ENCODE measurements around the gene GATA6.

GATA6 gene

DNA sequence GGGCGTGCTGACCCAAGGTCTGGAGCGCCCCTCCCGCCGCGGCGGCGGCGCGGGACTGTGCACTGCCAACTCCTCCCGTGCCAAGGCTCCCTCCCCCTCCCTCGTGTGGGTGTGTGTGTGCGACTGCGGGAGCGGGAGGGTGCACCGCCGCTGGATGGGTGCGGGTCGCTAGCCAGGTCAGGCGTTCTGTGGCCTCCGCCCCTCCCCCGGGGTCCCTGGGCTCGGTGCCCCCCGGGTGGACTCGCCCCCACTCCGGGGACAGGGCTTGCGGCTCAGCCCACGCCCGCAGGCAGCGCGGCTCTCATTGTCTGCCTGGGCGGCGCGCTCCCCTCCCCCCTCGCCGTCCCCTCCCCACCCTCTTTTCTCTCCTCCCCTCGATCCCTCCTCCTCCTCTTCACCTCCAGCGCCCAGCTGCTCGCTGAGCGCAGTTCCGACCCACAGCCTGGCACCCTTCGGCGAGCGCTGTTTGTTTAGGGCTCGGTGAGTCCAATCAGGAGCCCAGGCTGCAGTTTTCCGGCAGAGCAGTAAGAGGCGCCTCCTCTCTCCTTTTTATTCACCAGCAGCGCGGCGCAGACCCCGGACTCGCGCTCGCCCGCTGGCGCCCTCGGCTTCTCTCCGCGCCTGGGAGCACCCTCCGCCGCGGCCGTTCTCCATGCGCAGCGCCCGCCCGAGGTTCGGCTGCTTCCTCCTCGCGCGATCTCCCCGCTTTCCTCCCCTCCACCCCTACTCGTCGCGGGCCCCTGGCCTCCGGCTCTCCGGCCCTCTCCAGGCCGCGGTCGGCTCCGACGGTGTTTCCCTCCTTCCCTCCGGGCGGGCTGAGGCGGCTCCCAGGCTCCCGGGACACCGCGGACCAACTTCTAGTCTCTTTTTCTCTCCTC lies at the start of gene GATA6:
Gene GATA6, plus strand, starts transcription at position 579 of the 878 bp plus-strand sequence. CDS start 1,556 bp downstream, outside the sequence.
- peak; percentile 71 for DNase-seq

DNA sequence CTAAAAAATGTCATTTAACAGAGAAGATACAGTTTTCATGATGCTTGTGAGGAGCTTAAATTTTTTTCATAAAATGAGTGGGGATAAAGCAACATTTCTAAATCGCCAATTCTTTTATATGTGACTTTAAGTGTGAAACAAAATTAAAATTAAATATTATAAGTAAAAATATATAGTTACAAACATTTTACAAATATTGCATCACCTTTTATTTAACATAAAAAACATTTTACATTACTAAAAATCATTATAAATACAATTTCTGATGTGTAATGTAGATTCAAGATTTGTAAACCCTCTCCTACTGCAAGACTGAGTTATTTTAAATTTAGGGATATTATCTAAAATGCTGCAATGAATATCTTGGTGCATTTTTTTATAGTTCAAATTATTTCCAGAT lies 44.4 kb upstream of the GATA6 start:
- DNase-seq: no peak

DNA sequence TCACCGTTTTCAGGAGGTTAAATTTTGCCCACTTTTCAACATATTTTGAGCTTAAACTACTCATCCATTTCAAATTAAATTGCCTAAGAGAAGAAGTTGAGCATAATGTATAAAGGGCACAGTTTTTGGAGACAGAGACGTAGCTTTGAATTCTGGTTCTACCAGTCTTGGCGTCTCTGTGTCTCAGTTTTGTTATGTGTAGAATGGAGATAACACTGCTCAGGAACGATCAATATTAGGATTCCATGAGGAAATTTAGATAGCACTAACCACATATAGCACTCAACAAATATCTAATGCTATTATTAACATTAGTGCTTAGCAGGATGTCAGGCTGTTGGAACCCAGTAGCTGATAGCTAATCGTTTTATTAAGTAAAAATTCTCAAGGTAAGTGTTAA lies 40.4 kb upstream of the GATA6 start:
- no peak for DNase-seq

DNA sequence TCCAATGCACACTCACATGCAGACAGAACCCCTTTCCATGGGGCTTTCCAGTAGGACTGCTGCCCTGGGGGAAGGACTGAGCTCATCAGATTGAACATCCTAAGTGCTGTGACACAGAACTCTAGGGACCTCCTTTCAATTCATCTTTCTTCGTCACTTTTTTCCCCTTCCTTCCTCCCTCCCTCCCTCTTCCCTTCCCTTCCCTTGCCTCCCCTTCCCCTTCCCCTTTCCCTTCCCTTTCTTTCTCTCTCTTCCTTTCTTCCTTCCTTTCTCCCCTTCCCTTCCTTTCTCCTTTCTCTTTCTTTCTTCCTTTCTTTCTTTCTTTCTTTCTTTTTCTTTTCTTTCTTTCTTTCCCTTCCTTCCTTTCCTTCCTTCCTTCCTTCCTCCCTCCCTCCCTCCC lies 39.6 kb upstream of the GATA6 start:
- DNase-seq: no peak

DNA sequence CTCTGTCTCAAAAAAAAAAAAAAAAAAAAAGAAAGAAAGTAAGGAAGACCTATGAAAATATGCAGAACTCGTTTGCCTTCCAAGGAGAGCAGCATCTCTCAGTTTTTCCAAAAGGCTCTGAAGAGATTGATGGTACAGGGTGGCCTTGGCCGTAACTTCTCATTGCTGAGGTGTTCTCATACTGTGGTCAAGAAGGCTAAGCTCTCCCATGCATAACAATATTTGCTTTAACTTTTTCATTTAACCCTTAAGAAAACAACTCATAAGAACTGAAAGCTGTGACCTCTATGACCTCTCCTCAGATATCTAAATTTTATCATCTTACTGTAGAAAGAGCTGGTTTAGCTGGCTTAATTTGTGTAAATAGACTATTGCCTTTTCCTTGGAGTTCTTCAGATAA lies 37.1 kb upstream of the GATA6 start:
- no peak for DNase-seq

DNA sequence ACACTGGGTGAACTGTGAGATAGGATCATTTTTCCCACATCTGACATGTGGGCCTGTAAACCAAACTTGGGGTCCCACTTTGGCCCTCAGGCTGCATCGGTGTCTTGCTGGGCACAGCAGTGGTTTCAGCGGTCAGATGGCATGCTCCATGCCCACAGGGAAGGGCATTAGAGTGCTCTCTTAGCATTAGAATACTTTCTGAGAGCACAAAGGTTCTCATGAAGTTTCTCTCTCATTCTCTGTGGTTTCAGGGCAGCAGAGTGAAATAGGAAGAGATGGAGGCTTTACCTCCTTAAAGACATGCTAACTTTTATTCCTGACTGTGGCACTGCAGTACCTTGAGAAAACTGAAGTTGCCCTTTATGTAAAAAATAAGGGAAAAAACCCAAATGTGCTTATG lies 36.6 kb upstream of the GATA6 start:
- no peak for DNase-seq

DNA sequence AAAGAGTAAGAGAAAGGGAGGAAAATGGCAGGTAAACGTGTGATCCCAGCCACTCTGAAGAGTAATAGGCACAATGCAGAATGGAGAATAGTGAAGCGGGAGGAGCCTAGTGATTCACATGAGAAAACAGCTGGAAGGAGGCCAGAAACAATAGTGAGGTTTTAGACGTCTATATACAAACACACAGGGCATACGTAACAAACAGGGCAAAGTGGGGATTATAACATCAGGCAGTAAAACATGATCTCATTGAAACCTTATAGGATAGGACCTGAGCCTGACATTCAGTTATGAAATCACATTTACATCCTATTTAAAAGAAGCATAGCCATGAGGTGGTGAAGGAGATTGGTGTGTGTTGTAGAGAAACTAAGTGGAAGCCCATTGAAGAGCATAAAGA lies 33.0 kb upstream of the GATA6 start:
- no peak for DNase-seq

DNA sequence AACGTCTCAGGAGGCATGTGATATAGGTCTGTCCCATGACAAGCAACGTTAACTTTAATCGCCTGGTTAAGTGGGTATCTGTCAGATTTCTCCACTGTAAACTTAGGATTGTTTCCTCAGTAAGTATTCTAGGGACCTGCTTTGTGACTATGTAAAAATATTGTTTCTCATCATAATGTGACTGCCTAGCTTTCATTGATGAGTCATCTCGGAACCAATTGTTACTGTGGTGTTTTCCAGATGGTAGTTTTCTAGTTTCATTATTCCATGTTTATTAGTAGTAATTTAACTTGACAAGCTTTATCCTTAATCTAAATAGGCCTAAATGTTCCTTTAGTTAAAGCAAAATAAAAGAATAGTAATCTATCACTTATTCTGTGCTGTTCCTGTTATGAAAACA lies 28.2 kb upstream of the GATA6 start:
- no peak for DNase-seq

DNA sequence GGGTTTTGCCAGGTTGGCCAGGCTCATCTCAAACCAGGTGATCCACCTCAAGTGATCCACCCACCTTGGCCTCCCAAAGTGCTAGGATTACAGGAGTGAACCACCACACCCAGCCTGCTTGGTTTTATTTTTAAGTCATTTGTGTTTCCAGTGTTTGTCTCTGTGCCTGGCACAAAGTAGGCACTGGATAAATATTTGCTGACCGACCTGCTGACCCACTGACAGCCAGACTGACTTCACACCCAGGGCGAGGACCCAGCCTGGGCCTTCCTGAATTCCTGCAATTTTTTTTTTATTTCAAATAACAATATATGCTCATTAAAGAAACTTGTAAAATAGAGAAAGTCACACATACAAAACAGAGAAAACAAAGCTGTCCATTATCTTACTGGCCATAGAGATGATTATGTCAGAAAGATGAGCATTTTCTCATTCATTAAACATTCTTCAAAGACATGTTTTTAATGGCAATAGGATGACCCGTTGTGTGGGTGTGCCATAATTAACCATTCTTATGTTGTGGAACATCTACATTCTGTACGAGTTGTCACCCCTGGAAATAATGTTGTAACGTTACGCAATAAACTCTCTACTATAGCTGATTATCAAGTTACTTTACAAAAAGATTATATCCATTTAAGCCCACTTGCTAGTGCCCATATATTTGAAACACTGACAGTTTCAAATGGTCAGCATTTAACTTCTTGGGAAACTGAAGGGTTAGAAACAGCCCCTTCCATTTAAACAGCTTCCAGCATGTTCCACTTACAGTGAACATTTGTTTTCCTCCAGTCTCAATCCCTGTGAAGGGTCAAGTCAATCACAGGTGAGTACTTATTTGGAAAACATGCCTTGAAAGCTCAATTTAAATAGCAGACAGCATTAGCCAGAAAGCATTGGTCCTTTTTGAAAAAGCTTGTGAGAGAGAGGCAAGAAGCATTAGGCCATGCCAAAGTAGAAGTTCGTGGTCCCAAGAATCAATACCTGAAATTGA lies 25.7 kb upstream of the GATA6 start:
- no peak for DNase-seq

DNA sequence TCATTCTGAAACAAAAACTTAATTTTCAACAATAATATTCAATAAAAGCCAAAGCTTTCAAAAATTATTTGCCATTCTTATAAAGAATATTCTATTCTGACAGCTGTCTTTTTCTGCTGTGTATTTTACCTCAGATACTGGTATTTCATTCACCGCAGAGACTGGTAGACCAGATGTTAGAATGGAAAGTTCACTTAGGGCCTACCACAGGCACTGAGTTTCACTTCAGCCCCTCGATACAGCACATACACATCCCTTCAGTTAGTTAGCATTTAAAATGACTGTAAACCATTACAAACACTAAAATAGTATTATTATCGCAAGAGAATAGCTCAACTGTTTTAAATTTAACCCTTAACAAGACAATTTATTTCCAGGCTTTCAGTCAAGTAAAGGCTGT lies 24.2 kb upstream of the GATA6 start:
- no peak for DNase-seq

DNA sequence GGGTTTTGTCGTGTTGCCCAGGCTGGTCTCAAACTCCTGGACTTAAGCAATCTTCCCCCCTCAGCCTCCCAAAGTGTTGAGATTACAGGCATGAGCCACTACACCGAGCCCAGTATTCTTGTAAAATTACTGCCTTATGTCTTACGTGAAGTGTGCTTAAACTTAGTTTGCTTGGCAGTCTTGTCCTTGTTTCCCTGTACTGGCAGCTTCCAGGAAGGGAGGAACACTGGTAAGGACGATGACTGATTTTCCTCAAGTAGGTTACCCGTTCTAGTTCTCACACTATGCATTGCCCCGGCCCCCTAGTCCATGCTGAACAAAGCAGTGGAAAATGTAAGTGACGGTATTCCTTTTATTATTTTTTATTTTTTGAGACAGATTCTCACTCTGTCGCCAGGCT lies 19.7 kb upstream of the GATA6 start:
- no peak for DNase-seq

DNA sequence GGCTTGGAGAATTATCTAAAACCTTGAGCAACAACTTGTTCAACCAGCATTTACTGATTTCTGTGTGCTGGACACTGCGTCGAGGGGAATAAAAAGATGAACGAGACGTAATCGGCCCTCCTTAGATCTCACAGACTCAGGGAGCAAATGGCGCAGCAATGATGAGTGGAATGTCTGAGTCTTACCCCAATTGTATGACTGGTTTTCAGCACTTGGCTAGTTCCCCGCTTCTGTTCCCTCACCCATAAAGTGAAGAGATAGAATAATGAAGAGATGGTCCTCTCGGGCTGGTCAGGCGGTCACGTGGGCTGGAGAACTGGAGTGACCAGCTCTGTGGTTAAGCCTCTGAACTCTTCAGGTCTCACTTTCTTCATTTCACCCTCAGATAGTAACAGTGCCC lies 17.3 kb upstream of the GATA6 start:
- no peak for DNase-seq

DNA sequence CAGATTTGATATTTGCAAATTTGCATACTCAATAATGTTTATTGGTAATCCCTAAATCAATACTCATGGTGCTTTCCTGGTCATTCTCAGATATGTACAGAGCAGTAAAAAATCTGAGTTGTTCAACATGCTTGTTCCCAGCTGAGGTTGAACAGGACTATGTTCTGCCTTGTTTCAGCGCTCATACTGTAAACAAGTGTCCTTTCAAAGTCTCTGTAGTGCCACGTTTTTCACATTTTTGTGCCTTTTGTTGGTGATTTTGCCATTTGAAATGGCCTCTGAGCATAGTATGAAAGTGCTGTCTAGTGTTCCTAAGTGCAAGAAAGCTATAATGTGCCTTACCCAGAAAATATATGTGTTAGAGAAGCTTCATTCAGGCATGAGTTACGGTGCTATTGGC lies 16.0 kb upstream of the GATA6 start:
- no peak for DNase-seq

DNA sequence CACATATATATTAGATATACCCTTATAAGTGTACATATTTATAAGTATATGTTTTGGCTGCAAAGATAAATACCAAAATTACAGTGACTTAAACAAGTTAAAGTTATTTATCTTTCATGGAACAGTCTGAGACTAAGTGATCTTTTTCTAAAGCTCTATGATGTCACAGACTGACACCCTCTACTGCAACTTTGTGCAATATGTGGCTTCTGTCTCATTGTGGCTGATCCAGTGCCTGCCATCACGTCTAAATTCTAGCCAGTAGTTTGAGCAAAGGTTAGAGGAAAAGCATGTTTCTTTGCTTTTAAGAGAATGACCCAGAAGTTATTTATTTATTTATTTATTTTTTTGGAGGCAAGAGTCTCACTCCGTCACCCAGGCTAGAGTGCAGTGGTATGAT lies 13.8 kb upstream of the GATA6 start:
- no peak for DNase-seq

DNA sequence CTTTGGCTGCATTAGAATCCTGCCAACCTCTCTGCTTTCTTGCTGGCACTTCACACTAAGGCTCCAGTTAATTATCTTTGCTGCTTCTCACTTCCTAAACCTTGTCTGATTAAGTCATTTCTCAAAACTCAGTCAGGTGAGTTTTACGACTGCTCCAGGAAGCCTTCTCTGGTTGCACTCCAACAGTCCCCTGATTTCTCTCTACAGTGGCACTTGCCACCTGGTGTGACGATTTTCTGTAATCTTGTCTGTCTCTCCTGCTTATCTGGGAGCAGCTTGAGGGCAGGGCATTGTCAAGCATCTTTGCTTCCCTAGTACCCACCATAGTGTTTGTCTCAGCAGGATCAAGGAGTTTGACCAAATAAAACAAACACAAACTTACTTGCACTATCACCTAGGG lies 10.4 kb upstream of the GATA6 start:
- no peak for DNase-seq

DNA sequence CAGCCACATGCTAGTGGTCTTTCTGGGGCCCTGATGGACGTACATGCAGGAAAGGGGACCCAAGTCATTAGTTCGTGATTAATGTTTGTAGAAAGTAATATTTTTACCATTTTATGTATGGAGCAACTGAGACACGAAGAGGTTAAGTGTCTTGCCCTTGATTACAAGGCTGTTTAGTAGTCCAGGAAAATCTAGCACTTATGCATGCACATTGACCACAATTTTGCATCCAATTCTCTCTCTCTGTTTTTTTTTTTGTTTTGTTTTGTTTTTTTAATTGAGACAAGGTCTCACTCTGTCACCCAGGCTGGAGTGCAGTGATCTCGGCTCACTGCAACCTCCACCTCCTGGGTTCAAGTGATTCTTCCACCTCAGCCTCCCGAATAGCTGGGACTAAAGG lies 8.3 kb upstream of the GATA6 start:
- no peak for DNase-seq

DNA sequence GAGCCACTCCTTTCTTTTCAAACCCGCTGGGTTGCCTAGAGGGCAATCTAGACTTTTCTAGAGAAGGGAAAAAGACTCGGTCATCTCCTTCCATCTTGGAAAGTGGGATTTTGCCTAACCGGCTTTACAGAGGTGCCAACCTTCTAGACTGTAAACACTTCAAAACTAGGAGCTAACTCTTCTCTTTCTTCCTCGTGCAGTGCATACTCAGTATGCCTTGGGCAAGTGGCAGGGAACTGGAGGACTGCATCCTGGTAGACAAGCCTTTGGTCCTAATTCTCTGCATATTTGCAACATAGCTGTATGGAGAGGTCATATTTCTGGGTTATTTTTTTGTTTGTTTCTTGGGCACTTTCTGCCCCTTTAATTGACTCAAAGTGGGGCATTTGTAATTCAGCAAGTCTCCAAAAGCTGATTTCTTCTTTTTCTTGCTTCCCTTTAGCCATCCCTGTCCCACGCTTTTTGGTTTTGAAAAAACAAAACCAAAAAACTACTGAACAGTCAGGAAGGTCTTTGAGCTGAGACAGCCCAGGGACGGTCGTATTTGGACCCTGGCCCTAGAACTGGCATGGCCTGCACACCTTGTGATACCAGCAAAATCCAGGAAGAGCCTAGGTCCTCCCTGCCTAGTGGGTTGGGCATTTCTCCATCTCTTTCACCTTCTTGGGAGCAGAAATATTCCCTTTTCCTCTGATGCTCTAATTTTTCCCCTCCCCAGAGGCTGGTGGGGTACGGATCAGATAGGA lies 5.8 kb upstream of the GATA6 start:
- DNase-seq: no peak

DNA sequence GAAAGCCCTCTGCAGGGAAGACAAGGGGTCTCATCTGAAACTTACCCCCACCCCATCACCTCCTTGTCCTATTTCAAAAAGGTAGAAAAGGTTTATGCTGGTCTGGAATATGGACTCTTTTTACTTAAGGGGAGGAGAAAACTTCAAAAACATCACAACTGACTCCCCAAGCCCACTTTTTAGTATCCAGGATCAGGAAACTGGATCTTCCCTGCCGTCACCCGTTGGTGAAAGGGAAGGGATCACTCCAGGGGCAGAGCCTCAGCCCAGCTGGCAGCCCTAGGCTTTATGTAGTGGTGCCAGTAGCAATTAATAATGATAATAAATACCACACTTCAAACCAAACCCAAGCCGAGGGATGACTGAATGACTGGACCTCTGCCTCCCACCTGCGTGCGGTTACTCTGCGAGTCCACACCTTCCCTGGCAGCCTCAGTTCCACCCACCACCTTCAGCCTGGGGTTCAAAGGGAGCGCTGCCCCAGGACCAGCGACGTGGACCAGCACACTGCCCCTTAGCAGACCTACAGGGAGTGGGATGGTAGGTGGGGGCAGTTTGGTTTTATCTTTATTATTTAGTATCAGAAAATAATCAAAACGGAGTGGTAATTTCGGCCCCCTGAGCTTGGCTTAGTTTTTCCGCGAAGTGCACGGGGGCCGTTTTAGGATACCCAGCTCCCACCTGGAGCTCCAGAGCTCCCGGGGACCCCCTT lies 4.9 kb upstream of the GATA6 start:
- no peak for DNase-seq

DNA sequence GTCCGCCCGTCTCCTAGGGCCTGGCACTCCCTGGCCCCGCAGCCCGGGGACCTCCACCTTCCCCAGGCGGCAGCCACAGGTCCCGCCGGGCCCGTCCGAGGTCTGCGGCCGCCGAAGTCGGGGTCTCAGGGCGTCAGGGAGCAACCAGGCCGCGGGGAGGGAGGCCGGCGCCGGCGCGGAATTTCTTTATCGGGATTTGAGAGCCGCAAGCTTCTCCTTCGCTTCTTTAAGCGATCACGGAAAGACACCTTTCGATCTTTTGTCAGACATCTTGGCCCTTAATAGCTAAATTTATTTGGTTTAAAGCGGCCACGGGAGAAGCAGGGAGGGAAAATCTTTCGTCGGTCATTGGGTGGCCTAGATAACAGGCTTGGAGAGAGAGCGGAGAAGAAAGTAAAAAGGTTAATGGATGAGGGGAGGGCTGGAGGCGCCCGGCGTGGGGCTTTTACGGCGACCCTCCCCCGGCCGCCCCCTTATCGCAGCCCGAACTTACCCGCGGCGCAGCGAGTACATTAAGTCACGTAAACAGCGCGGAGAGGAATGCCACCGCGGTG lies 4.3 kb upstream of the GATA6 start:
- no peak for DNase-seq

DNA sequence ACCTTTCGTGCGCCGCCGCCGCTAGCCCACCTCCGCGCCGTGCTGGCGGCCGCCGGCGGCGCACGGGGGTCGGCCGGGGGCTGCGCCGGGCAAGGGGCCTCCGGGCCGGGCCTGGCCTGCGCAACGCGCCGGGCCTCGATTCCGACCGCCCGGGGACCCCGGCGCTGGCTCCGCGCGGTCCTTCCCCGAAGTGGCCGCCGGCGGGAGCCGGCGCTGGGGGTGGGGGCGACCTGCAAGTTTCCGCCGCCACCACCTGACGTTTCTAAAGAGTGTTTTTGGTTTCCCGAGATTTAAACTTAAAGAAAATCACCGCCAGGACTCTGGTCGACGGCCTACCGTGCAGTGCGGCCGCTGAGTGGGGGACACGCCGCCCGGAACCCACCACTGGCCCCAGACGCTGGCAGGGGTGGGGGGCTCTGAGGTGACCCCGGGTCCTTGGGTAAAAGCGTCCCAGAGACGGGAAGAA lies 3.8 kb upstream of the GATA6 start:
- no peak for DNase-seq

DNA sequence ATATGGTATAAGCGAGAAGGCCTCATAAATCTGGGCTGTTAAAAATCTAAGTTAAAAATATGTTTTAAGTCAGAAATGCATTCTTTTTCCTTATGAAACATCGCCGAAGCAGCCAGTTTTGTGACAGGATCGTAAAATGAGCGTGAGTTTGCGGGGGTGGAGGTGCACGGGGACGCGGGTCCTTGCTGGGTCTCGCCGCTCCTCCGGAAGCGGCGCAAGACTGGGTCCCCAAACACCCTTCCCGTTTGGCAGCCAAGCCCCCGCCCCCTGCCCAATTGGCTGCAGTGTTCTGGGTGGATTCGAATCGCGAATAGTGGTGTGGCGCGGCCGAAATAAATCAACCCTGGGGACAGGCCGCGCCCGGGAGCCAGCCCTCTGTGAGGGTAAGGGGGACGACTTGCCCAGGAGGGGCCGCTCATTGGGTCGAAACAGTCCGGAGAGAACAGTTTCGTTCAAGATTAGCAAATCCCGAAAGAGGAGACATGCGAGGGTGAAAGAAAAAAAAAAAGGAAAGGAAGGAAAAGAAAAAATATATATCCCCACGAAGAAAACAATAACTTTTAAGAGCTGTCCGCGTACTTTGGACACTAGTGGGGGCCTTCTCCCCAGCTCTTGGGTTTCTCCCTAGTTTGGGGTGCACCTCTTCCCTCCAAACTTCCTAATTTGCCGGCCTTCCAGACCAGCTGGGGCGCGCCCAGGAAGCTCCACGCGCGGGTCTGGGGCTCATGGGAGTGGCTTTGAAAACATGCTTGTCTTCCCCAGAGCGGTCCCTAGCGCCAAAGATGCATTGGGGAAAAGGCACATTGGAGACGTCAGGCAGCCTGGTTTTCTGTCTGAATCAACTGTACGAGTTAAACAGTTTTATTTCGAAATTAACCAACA lies 3.1 kb upstream of the GATA6 start:
- DNase-seq: no peak
